ENCODE results near the gene SH3PXD2A.

SH3PXD2A gene

GRCh38 chr10:103546401-103546800, 309.0 kb downstream of the SH3PXD2A start:
- H3K27me3 ChIP-seq (ENCODE audit: insufficient read depth, low read depth), result no peaks in the 10 kb centered on the region
- H3K36me3 ChIP-seq (ENCODE audit: insufficient read depth), result no peaks in the 10 kb centered on the region
- H3K79me2 ChIP-seq (ENCODE audit: insufficient read depth, low read depth), result no peaks in the 10 kb centered on the region
- H2AFZ ChIP-seq (ENCODE audit: low read depth), result no peak overlapping the region
- no peaks in the 10 kb centered on the region for H4K20me1 ChIP-seq (ENCODE audit: insufficient read depth)
- no peak overlapping the region; the same call in 1 of the 2 replicates for H3K4me2 ChIP-seq
- H3K4me3 ChIP-seq (IDR thresholded peaks at IDR 0.05; ENCODE audit: insufficient read depth, low read depth, low read length), result no peak overlapping the region
- no peak for TF ChIP-seq CTCF (conservative IDR thresholded peaks at IDR 0.05; ENCODE audit: low read depth, low read length)
- H3K27ac ChIP-seq, result no peak overlapping the region
- H3K4me1 ChIP-seq (ENCODE audit: low read depth, poor library complexity, severe bottlenecking), result peaks cover 36% of the 10 kb centered on the region
- no peak overlapping the region for H3K9ac ChIP-seq

- H3K79me2 ChIP-seq (ENCODE audit: insufficient read depth, low read depth), result no peaks in the 10 kb centered on the region
- no peaks in the 10 kb centered on the region for H3K27me3 ChIP-seq (ENCODE audit: insufficient read depth, low read depth)
- no peaks in the 10 kb centered on the region for H3K36me3 ChIP-seq (ENCODE audit: insufficient read depth)
- H3K4me1 ChIP-seq (ENCODE audit: low read depth, poor library complexity, severe bottlenecking), result peaks cover 36% of the 10 kb centered on the region
- H3K9ac ChIP-seq, result no peak overlapping the region
- no peak overlapping the region for H3K4me3 ChIP-seq (IDR thresholded peaks at IDR 0.05; ENCODE audit: insufficient read depth, low read depth, low read length)
- no peak overlapping the region for H2AFZ ChIP-seq (ENCODE audit: low read depth)
- peak overlapping the region; percentile 24; the same call in 1 of the 2 replicates for H3K4me2 ChIP-seq
- H3K27ac ChIP-seq, result no peak overlapping the region
- H4K20me1 ChIP-seq (ENCODE audit: insufficient read depth), result no peaks in the 10 kb centered on the region
- no peak for TF ChIP-seq CTCF (conservative IDR thresholded peaks at IDR 0.05; ENCODE audit: low read depth, low read length)
These were observed 309.6 kb downstream of the SH3PXD2A start for GRCh38 chr10:103545771-103546281.

- no peaks in the 10 kb centered on the region for H3K27me3 ChIP-seq (ENCODE audit: insufficient read depth, low read depth)
- H4K20me1 ChIP-seq (ENCODE audit: insufficient read depth), result no peaks in the 10 kb centered on the region
- H3K79me2 ChIP-seq (ENCODE audit: insufficient read depth, low read depth), result no peaks in the 10 kb centered on the region
- peak overlapping the region; percentile 24; the same call in 1 of the 2 replicates for H3K4me2 ChIP-seq
- H2AFZ ChIP-seq (ENCODE audit: low read depth), result no peak overlapping the region
- H3K4me1 ChIP-seq (ENCODE audit: low read depth, poor library complexity, severe bottlenecking), result peaks cover 36% of the 10 kb centered on the region
- H3K9ac ChIP-seq, result no peak overlapping the region
- TF ChIP-seq CTCF (conservative IDR thresholded peaks at IDR 0.05; ENCODE audit: low read depth, low read length), result no peak
- no peak overlapping the region for H3K27ac ChIP-seq
- no peak overlapping the region for H3K4me3 ChIP-seq (IDR thresholded peaks at IDR 0.05; ENCODE audit: insufficient read depth, low read depth, low read length)
- H3K36me3 ChIP-seq (ENCODE audit: insufficient read depth), result no peaks in the 10 kb centered on the region
These were observed 310.0 kb downstream of the SH3PXD2A start for GRCh38 chr10:103545366-103545765.

GRCh38 chr10:103544657-103545310, 310.6 kb downstream of the SH3PXD2A start:
- no peaks in the 10 kb centered on the region for H3K79me2 ChIP-seq (ENCODE audit: insufficient read depth, low read depth)
- no peak overlapping the region for H3K27ac ChIP-seq
- H3K4me3 ChIP-seq (IDR thresholded peaks at IDR 0.05; ENCODE audit: insufficient read depth, low read depth, low read length), result no peak overlapping the region
- no peak overlapping the region for H3K9ac ChIP-seq
- H3K4me1 ChIP-seq (ENCODE audit: low read depth, poor library complexity, severe bottlenecking), result peaks cover 36% of the 10 kb centered on the region
- no peak overlapping the region for H3K4me2 ChIP-seq
- H2AFZ ChIP-seq (ENCODE audit: low read depth), result no peak overlapping the region
- no peaks in the 10 kb centered on the region for H3K36me3 ChIP-seq (ENCODE audit: insufficient read depth)
- H4K20me1 ChIP-seq (ENCODE audit: insufficient read depth), result no peaks in the 10 kb centered on the region
- no peak for TF ChIP-seq CTCF (conservative IDR thresholded peaks at IDR 0.05; ENCODE audit: low read depth, low read length)
- no peaks in the 10 kb centered on the region for H3K27me3 ChIP-seq (ENCODE audit: insufficient read depth, low read depth)

All from KMS-11 (cell line).